Cardiac fibroblast (primary cell): ENCODE data around the gene MMP15.

Experiments
- DNase-seq, 2 donors: peaks; one replicate each; pipeline versions ENCODE4 v3.0.0 to v3.0.0-alpha.2; 2010; ENCODE audit warnings: low read depth in 2 of 2
- H3K4me3 ChIP-seq, 2 donors: replicated peaks in 1 of 2; 1 replicate in 1 of 2; 2 replicates in 1 of 2; pipeline ENCODE4 v1.5.1; 2011; ENCODE audit warnings: low read depth in 2 of 2, low read length in 2 of 2, mild to moderate bottlenecking in 2 of 2, moderate library complexity in 1 of 2
- TF ChIP-seq, protein P1 (sequence below): IDR thresholded peaks from one replicate; pipeline ENCODE4 v1.5.1; 2011; ENCODE audit warnings: low read depth, mild to moderate bottlenecking, low read length, inconsistent platforms

Gene MMP15

DNA sequence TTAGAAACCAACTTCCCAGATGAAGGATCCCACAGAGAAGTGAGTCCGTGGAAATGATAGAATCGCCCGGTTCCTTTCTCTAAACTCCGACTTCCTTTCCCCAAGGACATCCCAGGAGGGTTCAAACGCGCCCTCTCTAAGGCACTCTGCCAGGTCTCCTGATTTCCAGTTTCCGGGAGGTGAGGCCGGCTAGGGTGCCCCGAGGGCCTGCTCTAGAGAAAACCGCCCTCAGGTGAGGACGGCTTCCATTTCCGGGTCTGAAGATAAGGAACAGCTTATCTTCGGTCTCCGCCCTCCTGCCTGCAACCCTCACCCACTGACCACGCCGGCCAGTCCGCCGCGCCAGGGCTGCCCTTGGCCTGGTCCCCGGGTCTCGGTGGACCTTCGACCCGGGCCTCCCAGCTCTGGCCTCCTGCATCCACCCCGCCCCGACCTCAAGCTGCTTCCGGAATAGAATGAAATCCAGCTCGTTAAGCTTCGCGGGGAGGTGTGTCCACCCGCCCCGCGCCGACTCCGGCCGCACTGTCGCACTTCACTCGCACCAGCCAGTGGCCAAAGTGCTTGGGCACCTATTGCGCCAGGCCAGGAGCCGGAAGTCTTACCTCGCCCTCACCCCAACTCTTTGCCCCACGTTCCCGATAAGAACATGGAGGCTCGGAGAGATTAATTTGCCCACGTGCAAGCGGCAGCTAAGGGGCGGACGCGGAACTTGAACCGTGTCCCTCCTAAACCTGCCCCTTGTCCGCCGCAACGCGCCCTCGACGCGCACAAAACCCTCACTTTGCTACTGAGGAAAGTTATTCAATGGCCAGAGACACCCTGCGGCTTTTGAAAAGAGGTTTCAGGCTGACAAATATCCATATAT is 836 bp upstream of the MMP15 start:
- peak in 1 of 2 donors; percentile 21 for DNase-seq
- TF ChIP-seq, protein P1, sequence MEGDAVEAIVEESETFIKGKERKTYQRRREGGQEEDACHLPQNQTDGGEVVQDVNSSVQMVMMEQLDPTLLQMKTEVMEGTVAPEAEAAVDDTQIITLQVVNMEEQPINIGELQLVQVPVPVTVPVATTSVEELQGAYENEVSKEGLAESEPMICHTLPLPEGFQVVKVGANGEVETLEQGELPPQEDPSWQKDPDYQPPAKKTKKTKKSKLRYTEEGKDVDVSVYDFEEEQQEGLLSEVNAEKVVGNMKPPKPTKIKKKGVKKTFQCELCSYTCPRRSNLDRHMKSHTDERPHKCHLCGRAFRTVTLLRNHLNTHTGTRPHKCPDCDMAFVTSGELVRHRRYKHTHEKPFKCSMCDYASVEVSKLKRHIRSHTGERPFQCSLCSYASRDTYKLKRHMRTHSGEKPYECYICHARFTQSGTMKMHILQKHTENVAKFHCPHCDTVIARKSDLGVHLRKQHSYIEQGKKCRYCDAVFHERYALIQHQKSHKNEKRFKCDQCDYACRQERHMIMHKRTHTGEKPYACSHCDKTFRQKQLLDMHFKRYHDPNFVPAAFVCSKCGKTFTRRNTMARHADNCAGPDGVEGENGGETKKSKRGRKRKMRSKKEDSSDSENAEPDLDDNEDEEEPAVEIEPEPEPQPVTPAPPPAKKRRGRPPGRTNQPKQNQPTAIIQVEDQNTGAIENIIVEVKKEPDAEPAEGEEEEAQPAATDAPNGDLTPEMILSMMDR: no peak
- peak overlapping the region; percentile 56 to 61 for H3K4me3 ChIP-seq

- H3K4me3 ChIP-seq: peak overlapping the region; percentile 56 to 61
- peak; percentile 56 to 57 for DNase-seq
- TF ChIP-seq, protein P1: no peak
Observed at GRCh38 chr16:58026139-58026704, 668 bp downstream of the MMP15 start.

- peak overlapping the region; percentile 56 to 61 for H3K4me3 ChIP-seq
Observed at GRCh38 chr16:58026705-58027160, 1.2 kb downstream of the MMP15 start.

DNA sequence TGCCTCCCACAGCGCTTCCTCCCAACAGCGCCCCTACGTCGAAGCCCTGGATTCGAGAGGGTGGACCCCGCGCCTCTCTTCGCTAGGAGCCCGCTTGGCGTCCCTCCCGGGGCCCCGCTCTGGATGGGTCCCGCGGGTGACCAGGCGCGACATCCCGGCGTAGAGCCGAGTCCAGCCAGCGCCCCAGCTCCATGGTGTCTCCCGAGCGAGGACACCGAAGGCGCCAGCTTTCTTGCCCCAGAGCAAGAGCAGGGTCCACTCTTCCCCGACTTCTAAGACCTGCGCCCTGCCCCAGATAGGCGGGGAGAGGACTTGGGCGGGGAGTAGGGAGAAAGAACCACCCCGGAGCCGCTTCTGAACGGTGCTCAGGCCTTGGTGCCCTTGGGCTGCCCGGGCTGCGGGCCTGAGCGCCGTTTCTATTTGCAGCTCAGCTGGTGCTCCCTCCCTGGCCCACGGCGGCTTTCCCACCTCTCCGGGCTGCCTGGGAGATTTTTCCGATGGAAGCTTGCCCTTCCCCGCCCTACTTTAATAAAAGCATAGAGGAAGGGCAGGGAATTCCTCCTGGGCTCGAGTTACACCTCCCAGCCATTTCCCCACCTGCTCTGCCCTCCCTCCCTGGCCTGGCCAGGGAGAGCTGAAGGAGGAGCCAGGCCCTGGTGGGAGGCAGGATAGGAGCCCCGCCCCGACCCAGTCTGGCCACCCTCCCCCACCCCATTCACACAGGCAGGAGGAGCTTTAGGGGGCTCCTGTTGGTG is 1.8 kb downstream of the MMP15 start:
- peak in 1 of 2 donors; percentile 22 for DNase-seq
- TF ChIP-seq, protein P1: no peak
- H3K4me3 ChIP-seq: peak overlapping the region; percentile 56 to 61

More at GRCh38 chr16:58026705-58027160, 1.2 kb downstream of the MMP15 start:
- no peak for DNase-seq
- TF ChIP-seq, protein P1: no peak

DNA sequence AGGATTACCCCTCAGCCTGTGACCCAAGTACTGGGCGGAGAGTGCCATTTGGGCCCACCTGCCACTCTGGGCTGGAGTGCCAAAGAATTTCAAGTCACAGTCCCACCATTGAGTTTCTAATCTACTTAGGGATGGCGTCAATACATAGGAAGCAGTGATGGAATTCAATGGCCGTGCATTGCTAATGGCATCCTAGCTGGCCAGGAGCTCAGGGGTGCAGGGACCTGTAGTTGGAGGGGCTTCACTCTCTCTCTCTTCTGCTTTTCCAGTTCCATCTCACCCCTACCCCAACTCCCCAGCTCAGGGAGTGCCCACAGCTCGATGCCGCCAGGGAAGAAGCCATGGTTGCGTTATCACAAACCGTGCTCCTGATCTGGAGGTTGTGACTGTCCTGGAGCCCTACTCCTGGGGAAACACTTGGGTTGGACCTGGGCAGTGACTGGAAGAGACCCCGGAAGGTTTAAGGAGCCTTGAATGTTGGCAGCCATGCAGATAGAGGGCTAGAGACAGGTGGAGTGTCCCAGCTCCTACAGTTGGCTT is 2.4 kb downstream of the MMP15 start:
- TF ChIP-seq, protein P1: no peak
- no peak overlapping the region for H3K4me3 ChIP-seq
- no peak for DNase-seq

GRCh38 chr16:58028541-58029070 is 3.1 kb downstream of the MMP15 start:
- TF ChIP-seq, protein P1: no peak
- H3K4me3 ChIP-seq: no peak overlapping the region
- no peak for DNase-seq
